ENCODE data around the gene ILF3.

The ILF3 gene

DNA sequence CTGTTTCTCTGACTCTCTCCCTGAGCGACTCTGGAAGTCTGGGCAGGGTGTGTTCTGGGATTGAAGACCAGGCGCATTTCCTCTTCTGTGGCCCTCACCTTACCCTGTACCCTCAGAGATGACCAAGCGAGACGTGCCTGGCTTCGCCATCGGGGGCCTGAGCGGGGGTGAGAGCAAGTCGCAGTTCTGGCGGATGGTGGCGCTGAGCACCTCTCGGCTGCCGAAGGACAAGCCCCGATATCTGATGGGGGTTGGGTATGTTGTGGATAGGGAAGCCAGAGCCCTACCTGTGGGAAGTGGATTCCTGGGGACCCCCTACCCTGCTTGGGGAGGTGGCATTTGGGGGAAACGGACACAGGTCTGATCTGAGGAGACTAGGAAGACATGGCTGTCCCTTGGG, 57.9 kb downstream of the ILF3 start:
- TF ChIP-seq, protein P1, sequence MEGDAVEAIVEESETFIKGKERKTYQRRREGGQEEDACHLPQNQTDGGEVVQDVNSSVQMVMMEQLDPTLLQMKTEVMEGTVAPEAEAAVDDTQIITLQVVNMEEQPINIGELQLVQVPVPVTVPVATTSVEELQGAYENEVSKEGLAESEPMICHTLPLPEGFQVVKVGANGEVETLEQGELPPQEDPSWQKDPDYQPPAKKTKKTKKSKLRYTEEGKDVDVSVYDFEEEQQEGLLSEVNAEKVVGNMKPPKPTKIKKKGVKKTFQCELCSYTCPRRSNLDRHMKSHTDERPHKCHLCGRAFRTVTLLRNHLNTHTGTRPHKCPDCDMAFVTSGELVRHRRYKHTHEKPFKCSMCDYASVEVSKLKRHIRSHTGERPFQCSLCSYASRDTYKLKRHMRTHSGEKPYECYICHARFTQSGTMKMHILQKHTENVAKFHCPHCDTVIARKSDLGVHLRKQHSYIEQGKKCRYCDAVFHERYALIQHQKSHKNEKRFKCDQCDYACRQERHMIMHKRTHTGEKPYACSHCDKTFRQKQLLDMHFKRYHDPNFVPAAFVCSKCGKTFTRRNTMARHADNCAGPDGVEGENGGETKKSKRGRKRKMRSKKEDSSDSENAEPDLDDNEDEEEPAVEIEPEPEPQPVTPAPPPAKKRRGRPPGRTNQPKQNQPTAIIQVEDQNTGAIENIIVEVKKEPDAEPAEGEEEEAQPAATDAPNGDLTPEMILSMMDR (IDR thresholded peaks at IDR 0.05; ENCODE audit: low read depth, low read length) = no peak
- H3K4me3 ChIP-seq (replicated peaks in 1 of 2; ENCODE audit: low read depth in 2 of 2, low read length in 2 of 2) = no peak overlapping the region

DNA sequence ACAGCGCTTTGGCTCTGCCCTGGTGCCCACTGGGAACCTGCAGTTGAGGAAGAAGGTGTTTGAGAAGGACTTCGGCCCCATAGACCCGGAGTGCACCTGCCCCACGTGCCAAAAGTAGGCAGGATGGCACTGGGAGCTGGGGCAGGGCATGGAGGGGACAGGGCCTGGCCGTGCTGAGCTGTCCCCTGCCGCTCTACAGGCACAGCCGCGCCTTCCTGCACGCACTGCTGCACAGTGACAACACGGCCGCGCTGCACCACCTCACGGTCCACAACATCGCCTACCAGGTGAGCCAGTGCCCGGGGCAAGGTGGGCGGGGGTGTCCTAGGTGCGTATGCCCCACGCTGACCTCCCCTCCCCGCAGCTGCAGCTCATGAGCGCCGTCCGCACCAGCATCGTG, 58.6 kb downstream of the ILF3 start:
- no peak overlapping the region for H3K4me3 ChIP-seq (replicated peaks in 1 of 2; ENCODE audit: low read depth in 2 of 2, low read length in 2 of 2)
- TF ChIP-seq, protein P1 (IDR thresholded peaks at IDR 0.05; ENCODE audit: low read depth, low read length) = no peak
- no peak for DNase-seq (ENCODE audit: low read depth in 2 of 2)

More for the DNA sequence above, 57.9 kb downstream of the ILF3 start:
- no peak for DNase-seq (ENCODE audit: low read depth in 2 of 2)

DNA sequence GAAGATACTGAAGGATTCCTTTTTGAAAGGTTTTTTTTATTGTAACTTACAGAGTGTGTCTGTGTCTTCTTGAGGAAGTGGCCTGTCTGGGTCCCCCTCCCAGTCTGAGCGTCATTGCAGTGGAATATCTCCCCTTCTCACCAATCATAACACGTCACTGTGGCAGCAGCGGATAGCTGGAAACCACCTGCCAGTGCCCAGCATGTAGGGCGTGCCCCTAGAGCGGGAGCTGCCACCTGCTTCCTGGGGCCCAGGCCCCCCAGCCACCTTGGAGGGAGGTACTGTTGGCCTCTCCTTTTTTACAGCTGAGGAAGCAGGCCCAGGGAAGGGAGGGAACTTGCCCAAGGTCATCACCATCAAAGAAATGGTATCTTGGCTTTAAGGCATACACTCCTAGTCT, 59.2 kb downstream of the ILF3 start:
- DNase-seq (ENCODE audit: low read depth in 2 of 2) = no peak
- TF ChIP-seq, protein P1 (IDR thresholded peaks at IDR 0.05; ENCODE audit: low read depth, low read length) = no peak

DNA sequence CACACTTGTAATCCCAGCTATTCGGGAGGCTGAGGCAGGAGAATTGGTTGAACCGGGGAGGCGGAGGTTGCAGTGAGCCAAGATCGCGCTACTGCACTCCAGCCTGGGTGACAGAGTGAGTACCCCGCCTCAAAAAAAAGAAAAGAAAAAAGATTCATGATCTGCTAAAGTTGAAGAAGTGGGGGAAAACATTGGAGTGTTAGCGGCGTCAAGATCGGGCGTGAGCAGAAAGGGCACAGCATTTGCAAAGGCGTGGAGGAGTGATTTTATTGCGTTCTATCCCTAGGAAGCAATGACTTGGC, 62.9 kb downstream of the ILF3 start:
- DNase-seq (ENCODE audit: low read depth in 2 of 2) = no peak
- TF ChIP-seq, protein P1 (IDR thresholded peaks at IDR 0.05; ENCODE audit: low read depth, low read length) = no peak
- peak overlapping the region in 1 of 2 donors; percentile 32 for H3K4me3 ChIP-seq (replicated peaks in 1 of 2; ENCODE audit: low read depth in 2 of 2, low read length in 2 of 2)

More for the DNA sequence above, 59.2 kb downstream of the ILF3 start:
- no peak overlapping the region for H3K4me3 ChIP-seq (replicated peaks in 1 of 2; ENCODE audit: low read depth in 2 of 2, low read length in 2 of 2)

DNA sequence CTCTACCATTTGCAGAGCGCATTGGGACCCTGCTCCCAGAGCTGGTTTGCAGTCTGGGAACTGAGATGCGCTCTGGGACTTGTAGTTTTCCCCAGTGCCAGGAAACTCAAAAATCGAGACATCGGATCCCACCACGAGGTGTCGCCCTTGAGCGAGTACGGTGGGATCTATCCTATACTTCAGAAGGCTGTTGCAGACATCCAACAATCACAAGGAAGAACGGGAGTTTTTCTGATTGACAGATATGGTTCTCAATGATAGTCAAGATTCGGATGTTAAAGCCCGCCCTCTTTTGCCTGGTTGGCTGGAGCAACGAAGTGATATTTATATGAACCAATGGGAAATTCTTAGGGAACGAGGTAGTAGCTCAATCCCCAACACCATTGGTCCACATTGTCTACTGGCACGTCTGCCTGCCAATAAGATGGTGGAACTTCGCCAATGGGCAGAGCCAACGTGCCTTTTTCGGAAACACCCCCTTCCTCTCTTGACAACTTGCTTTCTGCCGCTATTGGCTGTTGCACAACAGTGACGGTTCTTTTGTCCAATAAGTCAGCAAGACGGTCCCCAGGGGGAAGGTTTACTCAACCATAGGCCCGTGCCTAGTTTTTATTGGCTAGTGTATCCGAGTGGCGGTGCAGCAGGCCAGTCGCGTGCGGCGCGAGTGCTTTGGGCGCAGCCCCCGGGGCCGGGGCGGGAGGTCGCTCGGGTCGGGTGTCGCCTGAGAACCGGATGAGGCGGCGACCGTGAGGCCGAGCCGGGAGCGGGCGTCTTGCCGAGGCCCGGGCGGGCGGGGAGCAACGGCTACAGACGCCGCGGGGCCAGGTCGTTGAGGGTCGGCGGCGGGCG, 63.4 kb downstream of the ILF3 start, which contains the start of gene DNM2:
Gene DNM2 (plus strand): TSS at position 724 of the 849 bp plus-strand sequence. CDS start 164 bp downstream, outside the sequence.
- TF ChIP-seq, protein P1 (IDR thresholded peaks at IDR 0.05; ENCODE audit: low read depth, low read length) = peak; percentile 77
- peak; percentile 100 for DNase-seq (ENCODE audit: low read depth in 2 of 2)
- H3K4me3 ChIP-seq (replicated peaks in 1 of 2; ENCODE audit: low read depth in 2 of 2, low read length in 2 of 2) = peak within 1 kb of the TSS; percentile 92 to 98

DNA sequence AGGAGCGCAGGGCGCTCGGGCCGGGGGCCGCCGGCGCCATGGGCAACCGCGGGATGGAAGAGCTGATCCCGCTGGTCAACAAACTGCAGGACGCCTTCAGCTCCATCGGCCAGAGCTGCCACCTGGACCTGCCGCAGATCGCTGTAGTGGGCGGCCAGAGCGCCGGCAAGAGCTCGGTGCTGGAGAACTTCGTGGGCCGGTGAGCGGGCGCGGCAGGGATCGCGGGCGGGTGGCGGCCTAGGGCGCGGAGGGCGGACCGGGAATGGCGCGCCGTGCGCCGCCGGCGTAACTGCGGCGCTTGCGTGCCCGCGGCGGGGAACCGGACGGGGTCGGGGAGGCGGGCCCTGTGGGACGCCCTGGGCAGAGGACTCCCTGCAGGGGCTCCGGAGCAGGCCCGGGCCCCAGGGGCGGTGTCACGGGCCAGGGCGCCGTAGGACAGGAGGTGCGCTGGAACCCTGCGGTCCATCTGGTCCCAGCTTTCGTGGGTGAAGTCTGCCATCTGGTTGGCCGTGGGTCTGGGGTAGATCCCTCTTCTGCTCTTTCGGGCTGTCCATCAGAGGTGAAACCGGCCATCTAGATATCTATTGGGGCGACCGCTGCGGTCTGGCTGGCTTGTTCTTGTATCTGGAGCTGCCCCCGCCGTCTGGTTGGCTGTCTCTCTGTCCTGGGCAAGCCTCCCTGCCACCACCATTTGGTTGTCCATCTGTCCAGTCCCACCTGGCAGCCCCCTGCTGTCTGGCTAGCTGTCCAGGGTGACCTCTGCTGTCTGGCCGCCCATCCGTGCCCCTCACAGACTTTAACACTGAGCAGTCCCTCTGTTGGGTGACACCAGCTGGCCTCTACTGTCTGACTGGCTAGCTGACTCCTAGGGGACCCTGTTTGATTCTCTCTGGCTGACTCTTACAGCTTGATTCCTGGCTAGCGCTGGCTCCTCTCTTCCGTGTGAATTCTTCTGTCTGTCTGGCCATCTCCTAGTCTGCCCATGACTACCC, 64.4 kb downstream of the ILF3 start:
- TF ChIP-seq, protein P1 (IDR thresholded peaks at IDR 0.05; ENCODE audit: low read depth, low read length) = no peak
- peak; percentile 40 to 49 for DNase-seq (ENCODE audit: low read depth in 2 of 2)
- H3K4me3 ChIP-seq (replicated peaks in 1 of 2; ENCODE audit: low read depth in 2 of 2, low read length in 2 of 2) = peak overlapping the region; percentile 92 to 98
